Right ventricle myocardium inferior (tissue), 1 donor: ENCODE measurements around the gene OR4F6. TPM values are rescaled to one million over a fixed set of nuclear protein-coding genes. Genes with fewer than 3 reads are reported as not detected.
"Not testable (repeated sequence)": the region's sequence is repeated elsewhere in the genome, so short reads cannot be mapped to it uniquely, and the experiment has no call there.

Source experiments
- ATAC-seq: fragments of 200-7000 bp; cut with Tn5 transposase; one replicate; pipeline ENCODE4 v1.9.1; 2020; ENCODE audit warnings: mild to moderate bottlenecking, moderate library complexity
- DNase-seq: peaks from one replicate; pipeline ENCODE4 v3.0.0; 2021; ENCODE audit errors: missing footprints
- intact Hi-C: fragments of 100-400 bp; cut with DNase I; formaldehyde crosslinking; loops from one replicate; pipeline ENCODE4 v1.11.0; 2022
- long read RNA-seq: library from polyadenylated mRNA; unstranded; transcript quantifications from one replicate; pipeline ENCODE4 v2.0.0, GENCODE V29; 2021
- total RNA-seq: library from RNA; stranded (reverse); fragmentation: NEBNext Ultra II Directional; extraction: Animal tissue kit (Norgen Biotek cat#: 25700); gene quantifications from one replicate; pipeline ENCODE4 v1.2.1, GENCODE V29; 2021
- donor health status: DM: no; HTN: yes; CAD: no; lungs with severe emphysema.

The OR4F6 gene
- total RNA-seq, result not detected
- long read RNA-seq, result 0 reads

- ATAC-seq (no peak), DNase-seq (no peak)
- intact Hi-C loops, result no loop called here
Measured at GRCh38 chr15:101803209-101803608, at the start of gene OR4F6. Gene OR4F6, plus strand, starts transcription at chr15:101803509. Its CDS starts 2,211 bp downstream, at chr15:101805720.

- DNase-seq, intact Hi-C loops: not testable (repeated sequence)
- peak; percentile 92 for ATAC-seq
Measured at GRCh38 chr15:101764669-101765339, 38.5 kb upstream of the OR4F6 start.

GRCh38 chr15:101765340-101765671 lies 38.0 kb upstream of the OR4F6 start:
- DNase-seq, intact Hi-C loops, ATAC-seq: not testable (repeated sequence)

GRCh38 chr15:101765772-101766456 lies 37.4 kb upstream of the OR4F6 start:
- intact Hi-C loops, result no loop called here
- ATAC-seq (no peak), DNase-seq (no peak)

- not testable (repeated sequence) for DNase-seq, ATAC-seq
Measured at GRCh38 chr15:101767083-101767640, 36.1 kb upstream of the OR4F6 start.

GRCh38 chr15:101772921-101773320 lies 30.4 kb upstream of the OR4F6 start:
- ATAC-seq, result no peak
- intact Hi-C loops, result no loop called here

More at GRCh38 chr15:101767083-101767640, 36.1 kb upstream of the OR4F6 start:
- intact Hi-C loops, result not testable (repeated sequence)

GRCh38 chr15:101773496-101774100 lies 29.7 kb upstream of the OR4F6 start:
- no peak for ATAC-seq
- peak; percentile 55 for DNase-seq
- intact Hi-C loops, result no loop called here

More at GRCh38 chr15:101772921-101773320, 30.4 kb upstream of the OR4F6 start:
- DNase-seq, result no peak

- no peak for DNase-seq
- intact Hi-C loops, result no loop called here
- ATAC-seq, result no peak
Measured at GRCh38 chr15:101775136-101775535, 28.2 kb upstream of the OR4F6 start.

- ATAC-seq, intact Hi-C loops, DNase-seq: not testable (repeated sequence)
Measured at GRCh38 chr15:101778576-101778975, 24.7 kb upstream of the OR4F6 start.

- DNase-seq, intact Hi-C loops, ATAC-seq: not testable (repeated sequence)
Measured at GRCh38 chr15:101780225-101780624, 23.1 kb upstream of the OR4F6 start.

GRCh38 chr15:101781928-101782327 lies 21.4 kb upstream of the OR4F6 start:
- intact Hi-C loops, result no loop called here
- ATAC-seq (no peak), DNase-seq (no peak)

GRCh38 chr15:101784644-101785043 lies 18.7 kb upstream of the OR4F6 start:
- ATAC-seq (no peak), DNase-seq (no peak)
- intact Hi-C loops, result no loop called here

- intact Hi-C loops, DNase-seq, ATAC-seq: not testable (repeated sequence)
Measured at GRCh38 chr15:101786422-101786821, 16.9 kb upstream of the OR4F6 start.

- ATAC-seq, DNase-seq, intact Hi-C loops: not testable (repeated sequence)
Measured at GRCh38 chr15:101788001-101788400, 15.3 kb upstream of the OR4F6 start.

GRCh38 chr15:101788503-101789269 lies 14.6 kb upstream of the OR4F6 start:
- DNase-seq, ATAC-seq, intact Hi-C loops: not testable (repeated sequence)

- intact Hi-C loops, ATAC-seq, DNase-seq: not testable (repeated sequence)
Measured at GRCh38 chr15:101790748-101791147, 12.6 kb upstream of the OR4F6 start.

GRCh38 chr15:101793981-101794380 lies 9.3 kb upstream of the OR4F6 start:
- intact Hi-C loops, DNase-seq: not testable (repeated sequence)

GRCh38 chr15:101795455-101795854 lies 7.9 kb upstream of the OR4F6 start:
- intact Hi-C loops, result no loop called here
- ATAC-seq, result no peak
- no peak for DNase-seq

More at GRCh38 chr15:101793981-101794380, 9.3 kb upstream of the OR4F6 start:
- not testable (repeated sequence) for ATAC-seq
